GM18505 (cell line): ENCODE measurements around the gene NDUFS7.

Experiments used
- ATAC-seq: cut with Tn5 transposase; IDR thresholded peaks from one replicate; pipeline ENCODE4 v1.9.1; 2021; ENCODE audit not compliant: unreplicated experiment
- POLR2A ChIP-seq: IDR thresholded peaks from 4 replicates; pipeline ENCODE4 v1.6.1; 2011; ENCODE audit warnings: borderline replicate concordance; ENCODE audit not compliant: insufficient read depth, insufficient read length; ENCODE audit errors: extremely low read depth

The NDUFS7 gene

GRCh38 chr19:1396019-1396767 is 12.5 kb downstream of the NDUFS7 start:
- TF ChIP-seq POLR2A, result no peak
- ATAC-seq, result no peak

- no peak for TF ChIP-seq POLR2A
Measured at GRCh38 chr19:1396768-1397679, 13.3 kb downstream of the NDUFS7 start.

GRCh38 chr19:1397838-1398237 is 14.1 kb downstream of the NDUFS7 start:
- no peak for TF ChIP-seq POLR2A
- ATAC-seq, result no peak

More at GRCh38 chr19:1396768-1397679, 13.3 kb downstream of the NDUFS7 start:
- no peak for ATAC-seq

GRCh38 chr19:1399079-1399478 is 15.4 kb downstream of the NDUFS7 start:
- no peak for TF ChIP-seq POLR2A
- ATAC-seq, result no peak

DNA sequence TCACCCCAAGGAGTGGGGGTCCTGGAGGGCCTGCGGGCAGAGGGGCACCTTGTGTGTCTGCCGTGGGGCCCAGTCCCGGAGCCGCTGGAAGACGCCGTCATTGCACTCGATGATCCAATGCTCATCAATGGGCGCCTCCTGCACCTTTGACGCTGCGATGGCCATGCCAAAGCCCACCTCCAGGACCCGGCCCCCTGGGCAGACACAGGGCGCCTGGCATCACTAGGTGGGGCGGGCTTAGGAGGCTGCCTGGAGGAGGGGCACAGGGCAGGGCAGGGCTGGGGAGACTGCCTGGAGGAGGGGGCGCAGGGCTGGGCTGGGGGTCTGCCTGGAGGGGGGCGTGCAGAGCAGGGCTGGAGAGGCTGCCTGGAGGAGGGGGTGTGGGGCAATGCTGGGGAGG is 16.0 kb downstream of the NDUFS7 start:
- TF ChIP-seq POLR2A, result no peak
- no peak for ATAC-seq

DNA sequence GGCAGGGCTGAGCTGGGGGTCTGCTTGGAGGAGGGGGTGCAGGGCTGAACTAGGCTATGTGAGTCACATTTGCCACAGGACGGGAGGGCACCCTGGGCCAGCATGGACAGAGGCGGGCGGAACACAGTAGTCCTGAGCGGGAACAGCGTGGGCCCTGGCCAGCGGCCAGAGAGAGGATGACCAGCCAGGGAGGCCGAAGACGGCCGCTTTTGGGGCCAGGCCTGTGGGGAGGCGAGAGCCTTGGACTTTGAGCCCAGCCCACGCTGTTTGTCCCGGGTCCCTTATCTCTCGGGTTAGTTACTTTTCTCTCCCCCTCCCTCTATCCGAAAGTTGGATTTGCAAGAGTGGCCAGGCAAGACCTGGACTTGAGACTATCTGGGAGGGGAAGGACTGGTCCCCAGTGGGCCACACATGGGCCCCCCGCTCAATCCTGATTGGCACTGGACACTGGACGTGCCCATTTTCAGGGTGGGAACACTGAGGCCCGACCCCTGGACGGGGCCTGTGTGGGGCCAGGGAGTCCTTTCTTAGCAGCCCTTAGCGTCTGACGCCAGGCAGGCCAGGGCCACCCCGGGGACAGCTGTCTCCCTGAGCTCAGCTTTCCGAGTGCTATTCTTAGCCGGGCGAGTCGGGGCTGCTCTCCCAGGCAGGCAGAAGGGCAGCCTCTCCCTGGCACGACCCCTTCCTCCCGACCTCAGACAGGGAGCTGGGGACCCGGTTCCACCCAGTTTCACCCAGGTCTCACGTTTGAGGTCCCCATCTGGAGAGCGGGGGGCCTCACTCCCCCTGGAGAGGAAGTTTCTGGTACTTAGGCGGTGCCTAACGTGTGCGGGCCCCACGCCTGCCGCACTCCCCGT is 16.8 kb downstream of the NDUFS7 start:
- no peak for TF ChIP-seq POLR2A
- ATAC-seq, result no peak

GRCh38 chr19:1401138-1401888 is 17.6 kb downstream of the NDUFS7 start, which contains the start of gene GAMT:
Gene GAMT, minus strand, starts transcription at chr19:1401542. Its CDS starts 66 bp downstream, at chr19:1401476.
- no peak for ATAC-seq
- peak; percentile 23 for TF ChIP-seq POLR2A

DNA sequence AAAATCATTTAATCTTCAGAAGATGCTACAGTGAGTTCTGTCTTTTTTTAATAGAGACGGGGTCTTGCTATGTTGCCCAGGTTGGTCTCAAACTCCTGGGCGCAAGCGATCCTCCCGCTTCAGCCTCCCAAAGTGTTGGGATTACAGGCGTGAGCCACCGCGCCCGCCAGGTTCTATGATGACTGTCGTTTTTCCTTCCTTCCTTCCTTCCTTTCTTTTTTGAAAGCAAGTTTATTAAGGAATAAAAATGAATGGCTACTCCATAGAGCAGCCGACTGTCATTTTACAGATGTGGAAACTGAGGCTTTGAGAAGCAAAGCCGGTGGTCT is 18.1 kb downstream of the NDUFS7 start:
- TF ChIP-seq POLR2A, result no peak
- no peak for ATAC-seq

DNA sequence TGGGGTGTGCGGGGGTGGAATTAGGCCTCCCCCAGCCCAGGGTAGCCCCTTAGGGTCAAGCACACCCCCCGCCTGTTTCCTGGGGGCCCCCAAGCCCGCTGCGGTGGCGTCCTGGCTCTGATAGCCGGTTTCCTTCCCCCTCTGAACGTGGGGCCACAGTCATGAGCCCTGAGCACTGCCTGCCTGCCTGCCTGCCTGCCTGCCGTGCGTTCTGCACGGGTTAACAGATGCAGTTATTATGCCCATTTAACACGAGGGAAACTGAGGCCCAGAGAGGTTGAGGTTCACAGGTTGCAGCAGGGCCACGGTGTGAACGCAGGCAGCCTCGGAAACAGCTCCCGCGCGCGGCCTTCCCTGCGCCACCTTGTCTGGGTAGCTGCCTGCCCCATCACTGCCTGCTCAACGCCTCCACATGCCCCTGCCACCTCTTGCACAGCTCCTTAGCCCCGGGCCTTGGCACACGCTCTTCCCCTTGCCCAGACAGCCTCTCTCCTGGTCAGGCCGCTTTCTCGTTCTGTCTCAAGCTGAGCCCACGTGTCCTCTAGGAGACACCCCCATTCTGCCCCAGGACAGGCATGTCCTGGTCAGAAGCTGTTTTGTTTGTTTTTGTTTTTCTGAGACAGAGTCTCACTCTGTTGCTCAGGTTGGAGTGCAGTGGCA is 18.8 kb downstream of the NDUFS7 start:
- ATAC-seq, result no peak
- no peak for TF ChIP-seq POLR2A

DNA sequence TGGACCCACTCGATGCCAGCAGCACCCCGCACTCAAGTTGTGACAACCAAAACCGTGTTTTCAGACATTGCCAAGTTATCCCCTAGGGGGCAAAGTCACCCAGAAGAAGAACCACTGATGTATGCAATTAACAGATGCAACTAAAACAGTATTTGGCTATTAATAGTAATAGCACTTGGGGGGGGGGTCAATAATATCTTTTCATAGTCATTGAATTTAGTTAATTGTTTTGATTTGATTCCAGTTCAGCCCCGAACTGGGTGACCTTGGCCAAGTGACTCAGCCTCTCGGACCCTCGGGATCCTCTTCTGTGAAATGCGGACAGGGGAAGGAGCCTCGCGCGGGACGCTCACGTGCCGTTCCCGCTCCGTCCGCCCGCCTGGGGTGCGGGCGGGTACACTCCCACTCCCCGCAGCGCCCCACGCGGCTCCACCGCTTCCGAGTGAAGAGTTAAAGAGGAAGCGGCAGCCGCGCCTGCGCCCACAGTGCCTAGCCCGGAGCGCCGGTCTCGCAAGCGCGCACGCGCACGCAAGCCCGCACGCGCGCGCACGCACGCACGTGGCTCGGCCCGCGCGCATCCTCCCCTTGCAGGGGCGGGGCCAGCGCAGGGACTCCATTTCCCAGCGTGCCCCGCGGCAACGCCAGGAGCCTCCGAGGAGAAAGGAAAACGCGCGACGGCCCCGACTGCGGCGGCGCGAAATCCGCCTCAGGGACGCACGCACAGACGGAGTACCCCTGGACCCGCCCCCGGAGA is 23.2 kb downstream of the NDUFS7 start:
- ATAC-seq, result peak; percentile 79
- TF ChIP-seq POLR2A, result peak; percentile 76

DNA sequence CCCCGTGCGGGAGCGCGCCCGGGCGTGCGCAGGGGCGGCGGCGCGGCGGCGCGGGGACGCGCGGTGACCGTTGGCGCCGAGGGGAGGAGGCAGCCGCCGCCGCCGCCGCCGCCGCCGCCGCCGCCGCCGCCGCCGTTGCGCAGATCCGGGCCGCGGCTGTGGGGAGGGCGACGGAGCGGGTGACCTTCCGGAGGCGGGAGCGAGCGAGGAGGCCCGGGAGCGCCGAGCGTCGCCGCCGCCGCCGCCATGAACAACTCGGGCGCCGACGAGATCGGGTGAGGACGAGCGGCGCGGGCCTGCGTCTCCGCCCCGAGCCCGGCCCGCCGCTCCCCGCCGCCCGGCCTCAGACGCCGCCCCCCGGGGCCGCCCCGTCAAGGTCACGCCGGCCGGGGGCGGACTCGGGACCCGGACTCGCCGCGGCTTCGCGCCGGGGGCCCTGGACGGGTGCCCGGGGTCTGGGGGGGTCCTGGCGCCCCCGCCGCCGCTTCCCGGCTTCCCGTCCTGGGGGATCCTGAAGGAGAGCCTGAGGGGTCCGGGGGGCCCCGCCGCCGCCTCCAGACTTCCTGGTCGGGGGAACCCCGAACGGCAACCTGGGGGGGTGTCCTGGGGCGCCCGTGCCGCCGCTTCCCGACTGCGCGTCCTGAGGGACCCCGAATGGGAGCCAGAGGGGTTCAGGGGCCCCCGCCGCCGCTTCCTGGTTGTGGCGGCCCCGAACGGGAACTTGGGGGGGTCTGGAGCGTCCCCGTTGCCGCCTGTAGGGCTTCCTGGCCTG is 24.0 kb downstream of the NDUFS7 start, which contains the start of gene DAZAP1:
DAZAP1 (plus strand) TSS at position 59 of the 772 bp plus-strand sequence; CDS start at position 247, 188 bp downstream.
- peak; percentile 3 for ATAC-seq
- no peak for TF ChIP-seq POLR2A
